Measurements from ENCODE around the gene NEUROG2.
A peak's percentile ranks its signal among the peaks of the same experiment; 100 is the strongest.
"Not testable (repeated sequence)": the region's sequence is repeated elsewhere in the genome, so short reads cannot be mapped to it uniquely, and the experiment has no call there.

Gene NEUROG2

GRCh38 chr4:112520598-112521122 lies 4.7 kb upstream of the NEUROG2 start:
- peak; percentile 4 for DNase-seq

- peak; percentile 22 for DNase-seq
Measured at GRCh38 chr4:112519689-112520597, 4.0 kb upstream of the NEUROG2 start.

- no peak for DNase-seq
Measured at GRCh38 chr4:112518675-112519074, 2.7 kb upstream of the NEUROG2 start.

- DNase-seq: no peak
Measured at GRCh38 chr4:112517911-112518310, 1.9 kb upstream of the NEUROG2 start.

- peak; percentile 37 for DNase-seq
Measured at GRCh38 chr4:112517067-112517634, 1.2 kb upstream of the NEUROG2 start.

GRCh38 chr4:112516471-112517066 lies 589 bp upstream of the NEUROG2 start:
- peak; percentile 9 for DNase-seq

- peak; percentile 62 for DNase-seq
Measured at GRCh38 chr4:112515198-112516065, 548 bp downstream of the NEUROG2 start.

GRCh38 chr4:112514647-112515197 lies 1.3 kb downstream of the NEUROG2 start:
- peak; percentile 12 for DNase-seq

- DNase-seq: peak; percentile 10
Measured at GRCh38 chr4:112513971-112514646, 1.9 kb downstream of the NEUROG2 start.

- DNase-seq: no peak
Measured at GRCh38 chr4:112511803-112512118, 4.2 kb downstream of the NEUROG2 start.

- DNase-seq: peak; percentile 26
Measured at GRCh38 chr4:112511093-112511802, 4.7 kb downstream of the NEUROG2 start.

GRCh38 chr4:112510291-112511092 lies 5.5 kb downstream of the NEUROG2 start:
- DNase-seq: peak; percentile 6

- DNase-seq: peak; percentile 10
Measured at GRCh38 chr4:112509243-112510141, 6.5 kb downstream of the NEUROG2 start.

GRCh38 chr4:112508356-112508755 lies 7.6 kb downstream of the NEUROG2 start:
- no peak for DNase-seq

GRCh38 chr4:112504807-112505206 lies 11.2 kb downstream of the NEUROG2 start:
- DNase-seq: no peak

- DNase-seq: no peak
Measured at GRCh38 chr4:112502871-112503270, 13.1 kb downstream of the NEUROG2 start.

GRCh38 chr4:112492321-112492720 lies 23.7 kb downstream of the NEUROG2 start:
- DNase-seq: no peak

GRCh38 chr4:112490808-112491207 lies 25.2 kb downstream of the NEUROG2 start:
- DNase-seq: not testable (repeated sequence)

- DNase-seq: no peak
Measured at GRCh38 chr4:112485930-112486329, 30.1 kb downstream of the NEUROG2 start.
